SU-DHL-6 (cell line): ENCODE data around the gene FRAS1.

ENCODE experiments used
- H2AFZ ChIP-seq: fragments of 200-600 bp; sonication (generic); 2 replicates; pipeline ENCODE4 v1.6.1; 2014; ENCODE audit warnings: low read depth, mild to moderate bottlenecking, moderate library complexity, mixed read lengths, antibody characterized with exemption, low read length; ENCODE audit not compliant: severe bottlenecking
- H3F3A ChIP-seq: fragments of 200-600 bp; shearing (Covaris generic); 2 replicates; pipeline ENCODE4 v1.6.0; 2016; ENCODE audit warnings: antibody characterized with exemption, mild to moderate bottlenecking; ENCODE audit not compliant: insufficient read depth
- H3K27ac ChIP-seq: fragments of 200-600 bp; sonication (generic); 2 replicates; pipeline ENCODE4 v1.5.1; 2016; ENCODE audit warnings: low read depth, mild to moderate bottlenecking, low read length, moderate library complexity, mixed read lengths
- H3K27me3 ChIP-seq: fragments of 200-600 bp; sonication (generic), shearing (Covaris generic); 2 replicates; pipeline ENCODE4 v1.6.0; 2014; ENCODE audit warnings: mild to moderate bottlenecking, low read length
- H3K36me3 ChIP-seq: fragments of 200-600 bp; sonication (generic); 2 replicates; pipeline ENCODE4 v1.6.1; 2014; ENCODE audit warnings: mild to moderate bottlenecking, low read length, mixed read lengths
- H3K4me2 ChIP-seq: fragments of 300-600, 200-600 bp; shearing (Covaris generic), sonication (generic); 2 replicates; pipeline ENCODE4 v1.6.0; 2014; ENCODE audit warnings: low read length, low read depth, mild to moderate bottlenecking; ENCODE audit not compliant: poor library complexity, severe bottlenecking
- H3K4me3 ChIP-seq: fragments of 200-600 bp; sonication (generic); 2 replicates; pipeline ENCODE4 v1.5.1; 2014; ENCODE audit warnings: antibody characterized with exemption, low read length, mild to moderate bottlenecking, mixed read lengths; ENCODE audit not compliant: insufficient read depth, poor library complexity, severe bottlenecking
- H3K79me2 ChIP-seq: fragments of 200-600 bp; sonication (generic); 2 replicates; pipeline ENCODE4 v1.6.1; 2014; ENCODE audit warnings: mild to moderate bottlenecking, low read length, moderate library complexity; ENCODE audit not compliant: insufficient read depth
- H3K9ac ChIP-seq: fragments of 200-600 bp; sonication (generic); 2 replicates; pipeline ENCODE4 v1.7.0; 2014; ENCODE audit warnings: mild to moderate bottlenecking, low read length
- H3K9me2 ChIP-seq: fragments of 200-600 bp; sonication (generic); replicated peaks from 2 replicates; pipeline ENCODE4 v1.6.1; 2014; ENCODE audit warnings: low read length; ENCODE audit not compliant: insufficient read depth
- H3K9me3 ChIP-seq: fragments of 200-600 bp; sonication (generic); 2 replicates; pipeline ENCODE4 v1.6.1; 2014; ENCODE audit warnings: low read length, mixed read lengths; ENCODE audit not compliant: insufficient read depth
- H4K20me1 ChIP-seq: fragments of 200-600 bp; sonication (generic); 2 replicates; pipeline ENCODE4 v1.6.1; 2014; ENCODE audit warnings: low read depth, mild to moderate bottlenecking, antibody characterized with exemption, low read length, moderate library complexity, mixed read lengths
- EZH2phosphoT487 ChIP-seq: fragments of 200-600 bp; sonication (generic), shearing (Covaris generic); conservative IDR thresholded peaks from 2 replicates; pipeline ENCODE4 v1.6.1; 2018; ENCODE audit warnings: mild to moderate bottlenecking, antibody characterized with exemption, low read length, moderate library complexity, mixed read lengths
- TF ChIP-seq, protein P1 (sequence below): fragments of 200-600 bp; sonication (generic); IDR thresholded peaks from one replicate; pipeline ENCODE4 v1.5.1; 2017; ENCODE audit warnings: antibody characterized with exemption, mild to moderate bottlenecking, low read length, moderate library complexity; ENCODE audit not compliant: insufficient read depth, poor library complexity, severe bottlenecking

FRAS1 gene

DNA sequence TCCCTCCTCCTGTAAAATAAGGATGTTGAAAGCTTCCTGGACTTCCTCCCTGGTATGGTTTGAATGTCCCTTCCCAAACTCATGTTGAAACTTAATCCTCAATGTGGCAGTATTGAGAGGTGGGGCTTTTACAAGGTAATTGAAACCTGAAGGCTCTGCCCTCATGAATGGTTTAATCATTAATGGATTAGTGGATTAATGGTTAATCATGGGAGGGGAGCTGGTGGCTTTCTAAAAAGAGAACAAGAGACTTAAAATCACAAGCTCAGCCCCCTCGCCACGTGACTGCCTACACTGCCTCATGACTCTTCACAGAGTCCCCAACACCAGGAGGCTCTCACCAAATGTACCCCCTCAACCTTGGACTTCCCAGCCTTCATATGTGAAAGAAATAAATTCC, 369.8 kb downstream of the FRAS1 start:
- Histone ChIP-seq H3K27ac (no peak overlapping the region), H3K36me3 (no peaks in the 10 kb centered on the region), H4K20me1 (no peaks in the 10 kb centered on the region), H3K9ac (no peak overlapping the region), H3K79me2 (no peaks in the 10 kb centered on the region), H3K4me2 (no peak overlapping the region), H3K9me2 (no peaks in the 10 kb centered on the region), H3K9me3 (no peaks in the 10 kb centered on the region), H3K4me3 (no peak overlapping the region), H2AFZ (no peak overlapping the region), H3F3A (no peaks in the 10 kb centered on the region), H3K27me3 (no peaks in the 10 kb centered on the region)
- TF ChIP-seq, protein P1, sequence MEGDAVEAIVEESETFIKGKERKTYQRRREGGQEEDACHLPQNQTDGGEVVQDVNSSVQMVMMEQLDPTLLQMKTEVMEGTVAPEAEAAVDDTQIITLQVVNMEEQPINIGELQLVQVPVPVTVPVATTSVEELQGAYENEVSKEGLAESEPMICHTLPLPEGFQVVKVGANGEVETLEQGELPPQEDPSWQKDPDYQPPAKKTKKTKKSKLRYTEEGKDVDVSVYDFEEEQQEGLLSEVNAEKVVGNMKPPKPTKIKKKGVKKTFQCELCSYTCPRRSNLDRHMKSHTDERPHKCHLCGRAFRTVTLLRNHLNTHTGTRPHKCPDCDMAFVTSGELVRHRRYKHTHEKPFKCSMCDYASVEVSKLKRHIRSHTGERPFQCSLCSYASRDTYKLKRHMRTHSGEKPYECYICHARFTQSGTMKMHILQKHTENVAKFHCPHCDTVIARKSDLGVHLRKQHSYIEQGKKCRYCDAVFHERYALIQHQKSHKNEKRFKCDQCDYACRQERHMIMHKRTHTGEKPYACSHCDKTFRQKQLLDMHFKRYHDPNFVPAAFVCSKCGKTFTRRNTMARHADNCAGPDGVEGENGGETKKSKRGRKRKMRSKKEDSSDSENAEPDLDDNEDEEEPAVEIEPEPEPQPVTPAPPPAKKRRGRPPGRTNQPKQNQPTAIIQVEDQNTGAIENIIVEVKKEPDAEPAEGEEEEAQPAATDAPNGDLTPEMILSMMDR, result no peak
- TF ChIP-seq EZH2phosphoT487, result no peak

DNA sequence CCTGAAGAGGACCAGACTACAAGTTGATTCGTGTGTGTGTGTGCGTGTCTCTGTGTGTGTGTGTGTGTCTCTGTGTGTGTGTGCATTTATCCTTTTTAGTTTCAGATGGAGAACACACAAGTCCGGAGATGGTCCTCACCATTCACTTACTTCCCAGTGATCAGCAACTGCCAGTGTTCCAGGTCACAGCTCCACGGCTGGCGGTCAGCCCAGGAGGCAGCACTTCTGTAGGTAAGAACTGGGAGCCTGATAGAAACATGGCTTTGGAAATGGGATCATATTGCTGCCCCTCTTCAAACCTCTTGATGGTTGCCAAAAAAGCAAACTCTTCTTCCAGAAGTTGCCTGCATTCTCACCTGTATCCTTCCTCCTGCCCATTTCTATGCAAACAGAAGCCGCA, 371.9 kb downstream of the FRAS1 start:
- TF ChIP-seq EZH2phosphoT487, result no peak
- TF ChIP-seq, protein P1, result no peak
- no peaks in the 10 kb centered on the region for H3K27me3 ChIP-seq
- H3K79me2 ChIP-seq, result no peaks in the 10 kb centered on the region
- no peak overlapping the region for H3K9ac ChIP-seq
- no peaks in the 10 kb centered on the region for H3K9me3 ChIP-seq
- no peak overlapping the region for H2AFZ ChIP-seq
- no peak overlapping the region for H3K4me2 ChIP-seq
- H4K20me1 ChIP-seq, result no peaks in the 10 kb centered on the region
- H3K9me2 ChIP-seq, result no peaks in the 10 kb centered on the region
- H3K36me3 ChIP-seq, result no peaks in the 10 kb centered on the region
- no peak overlapping the region for H3K4me3 ChIP-seq
- no peak overlapping the region for H3K27ac ChIP-seq
- H3F3A ChIP-seq, result no peaks in the 10 kb centered on the region

DNA sequence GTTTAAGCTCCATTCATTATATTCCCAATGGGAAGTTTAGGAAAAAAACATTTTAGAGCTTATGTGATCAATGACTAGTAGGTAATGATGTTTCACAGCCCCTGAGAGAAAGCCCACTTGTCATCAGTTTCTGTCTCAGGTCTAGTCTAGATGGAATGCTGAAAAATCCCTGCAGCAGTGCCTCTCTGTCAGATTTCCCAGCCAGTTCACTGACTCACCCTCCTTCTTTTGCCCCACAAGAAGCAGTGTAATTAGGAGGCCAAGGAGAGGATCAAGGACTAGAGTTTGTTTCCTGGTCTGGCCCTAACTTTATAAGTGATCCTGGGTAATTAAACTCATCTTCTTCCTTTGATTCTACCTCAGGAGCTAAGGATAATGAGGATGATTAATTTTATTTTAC, 375.8 kb downstream of the FRAS1 start:
- Histone ChIP-seq H4K20me1 (no peaks in the 10 kb centered on the region), H3K79me2 (no peaks in the 10 kb centered on the region), H3K27me3 (no peaks in the 10 kb centered on the region), H3K4me2 (no peak overlapping the region), H3K9me2 (no peaks in the 10 kb centered on the region), H3K9me3 (no peaks in the 10 kb centered on the region), H2AFZ (no peak overlapping the region), H3K27ac (no peak overlapping the region), H3F3A (no peaks in the 10 kb centered on the region), H3K4me3 (no peak overlapping the region), H3K36me3 (no peaks in the 10 kb centered on the region), H3K9ac (no peak overlapping the region)
- TF ChIP-seq, protein P1, result no peak
- TF ChIP-seq EZH2phosphoT487, result no peak

DNA sequence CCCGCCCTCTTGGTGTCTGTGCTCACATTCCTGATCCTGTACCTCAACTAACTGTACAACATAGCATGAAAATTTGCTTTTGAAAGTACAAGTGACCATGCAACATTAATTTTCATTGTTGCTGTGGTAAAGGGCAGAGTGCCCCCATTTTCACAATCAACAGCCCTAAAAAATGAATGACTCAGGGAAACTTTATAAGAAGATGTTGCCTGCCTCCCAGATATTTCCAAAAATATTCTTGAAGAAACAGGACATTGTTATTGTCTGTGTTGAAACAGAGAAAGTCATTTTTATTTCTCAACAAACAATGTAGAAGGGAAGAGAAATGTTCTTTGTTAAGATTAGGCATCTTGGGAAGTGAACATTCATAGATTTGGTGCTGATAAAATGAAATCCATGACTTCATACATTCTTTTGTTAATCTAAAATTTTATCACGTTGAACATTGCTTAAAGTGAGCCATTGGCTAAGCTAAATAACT, 380.5 kb downstream of the FRAS1 start:
- TF ChIP-seq, protein P1, result no peak
- TF ChIP-seq EZH2phosphoT487, result no peak
- Histone ChIP-seq H3F3A (no peaks in the 10 kb centered on the region), H3K4me2 (no peak overlapping the region), H3K9me2 (no peaks in the 10 kb centered on the region), H3K79me2 (no peaks in the 10 kb centered on the region), H3K4me3 (no peak overlapping the region), H3K27me3 (no peaks in the 10 kb centered on the region), H3K9me3 (no peaks in the 10 kb centered on the region), H3K27ac (no peak overlapping the region), H4K20me1 (no peaks in the 10 kb centered on the region), H2AFZ (no peak overlapping the region), H3K36me3 (no peaks in the 10 kb centered on the region), H3K9ac (no peak overlapping the region)
